Stimulated activated CD8-positive, alpha-beta memory T cell treated with anti-CD3 and anti-CD28 coated beads, Interleukin-2, amount 100 ng/mL, for 1 hour (primary cell): ENCODE data around the gene SCGB1A1.
"Not testable (repeated sequence)": the region's sequence is repeated elsewhere in the genome, so short reads cannot be mapped to it uniquely, and the experiment has no call there.

Source experiments
- DNase-seq, 2 donors: peaks; one replicate each; pipeline ENCODE4 v3.0.0-alpha.2; 2020; ENCODE audit warnings: low read depth in 2 of 2

The SCGB1A1 gene

GRCh38 chr11:62449912-62450311 lies 31.1 kb downstream of the SCGB1A1 start:
- DNase-seq = not testable (repeated sequence)

- DNase-seq = no peak
Observed at GRCh38 chr11:62450543-62451240, 31.9 kb downstream of the SCGB1A1 start.

GRCh38 chr11:62451241-62451621 lies 32.4 kb downstream of the SCGB1A1 start:
- no peak for DNase-seq

- no peak for DNase-seq
Observed at GRCh38 chr11:62452261-62452660, 33.4 kb downstream of the SCGB1A1 start.

- DNase-seq = no peak
Observed at GRCh38 chr11:62452839-62453468, 34.1 kb downstream of the SCGB1A1 start.

- DNase-seq = no peak
Observed at GRCh38 chr11:62456630-62457029, 37.8 kb downstream of the SCGB1A1 start.

GRCh38 chr11:62457478-62457877 lies 38.6 kb downstream of the SCGB1A1 start:
- DNase-seq = no peak

GRCh38 chr11:62458212-62459002 lies 39.6 kb downstream of the SCGB1A1 start:
- no peak for DNase-seq

- DNase-seq = no peak
Observed at GRCh38 chr11:62459080-62459479, 40.2 kb downstream of the SCGB1A1 start.

- DNase-seq = no peak
Observed at GRCh38 chr11:62461740-62462507, 43.1 kb downstream of the SCGB1A1 start.

- DNase-seq = no peak
Observed at GRCh38 chr11:62462508-62462892, 43.7 kb downstream of the SCGB1A1 start.

- DNase-seq = no peak
Observed at GRCh38 chr11:62463121-62463542, 44.3 kb downstream of the SCGB1A1 start.

GRCh38 chr11:62464655-62465054 lies 45.8 kb downstream of the SCGB1A1 start:
- no peak for DNase-seq

GRCh38 chr11:62466444-62466843 lies 47.6 kb downstream of the SCGB1A1 start:
- DNase-seq = no peak

GRCh38 chr11:62468577-62468976 lies 49.7 kb downstream of the SCGB1A1 start:
- no peak for DNase-seq

- no peak for DNase-seq
Observed at GRCh38 chr11:62471603-62472002, 52.8 kb downstream of the SCGB1A1 start.

GRCh38 chr11:62472063-62472884 lies 53.4 kb downstream of the SCGB1A1 start:
- no peak for DNase-seq
